ENCODE measurements around the gene GNL1. TPM values are rescaled to one million over a fixed set of nuclear protein-coding genes. Genes with fewer than 3 reads are reported as not detected.

Gene GNL1
- total and polyA plus RNA-seq, 12 donors = 17.3 to 34.1 (median 20.1) TPM

GRCh38 chr6:30578051-30578450 is 21.8 kb upstream of the GNL1 start:
- H3K36me3 ChIP-seq = peaks cover 8 to 88% (median 59%) of the 10 kb centered on the region in 9 donors
- intact Hi-C loops (cut with DNase I) = no loop called here
- no peak overlapping the region for H3K27ac ChIP-seq
- TF ChIP-seq CTCF (IDR thresholded peaks at IDR 0.05) = no peak
- no peak for DNase-seq
- H3K4me1 ChIP-seq = peaks cover 0 to 14% (median 6%) of the 10 kb centered on the region in 9 donors
- no peaks in the 10 kb centered on the region for H3K27me3 ChIP-seq
- 96 to 97% methylated on average over 8 of the region's 8 CpGs for WGBS, 2 donors
- no peaks in the 10 kb centered on the region for H3K9me3 ChIP-seq
- H3K4me3 ChIP-seq = no peak overlapping the region
- ATAC-seq = no peak

GRCh38 chr6:30573113-30573512 is 16.8 kb upstream of the GNL1 start:
- no peaks in the 10 kb centered on the region for H3K9me3 ChIP-seq
- H3K4me1 ChIP-seq = peaks cover 10 to 38% (median 29%) of the 10 kb centered on the region in 9 donors

GRCh38 chr6:30572148-30572547 is 15.9 kb upstream of the GNL1 start:
- Histone ChIP-seq H3K9me3 (no peaks in the 10 kb centered on the region), H3K27ac (peak overlapping the region in 7 of 10 donors; percentile 82 to 94 (median 91)), H3K4me3 (peak overlapping the region; percentile 53 to 87 (median 72)), H3K27me3 (no peaks in the 10 kb centered on the region), H3K36me3 (peaks cover 0 to 29% (median 2%) of the 10 kb centered on the region in 9 donors), H3K4me1 (peaks cover 10 to 38% (median 29%) of the 10 kb centered on the region in 9 donors)
- no peak for DNase-seq
- no peak for TF ChIP-seq CTCF (IDR thresholded peaks at IDR 0.05)
- intact Hi-C loops (cut with DNase I) = no loop called here
- ATAC-seq = no peak

More at GRCh38 chr6:30573113-30573512, 16.8 kb upstream of the GNL1 start:
- WGBS, 2 donors = 59 to 75% methylated on average over 4 of the region's 4 CpGs
- Histone ChIP-seq H3K27ac (no peak overlapping the region), H3K36me3 (peaks cover 0 to 39% (median 11%) of the 10 kb centered on the region in 9 donors), H3K27me3 (no peaks in the 10 kb centered on the region), H3K4me3 (no peak overlapping the region)
- intact Hi-C loops (cut with DNase I) = no loop called here
- no peak for TF ChIP-seq CTCF (IDR thresholded peaks at IDR 0.05)
- no peak for DNase-seq
- ATAC-seq = no peak

- peak in 1 of 8 donors; percentile 27 for ATAC-seq
- Histone ChIP-seq H3K27ac (peak overlapping the region; percentile 57 to 94 (median 88)), H3K36me3 (peaks cover 0 to 25% (median 2%) of the 10 kb centered on the region in 9 donors), H3K9me3 (no peaks in the 10 kb centered on the region), H3K4me3 (peak overlapping the region; percentile 53 to 87 (median 72)), H3K27me3 (no peaks in the 10 kb centered on the region), H3K4me1 (peaks cover 10 to 38% (median 29%) of the 10 kb centered on the region in 9 donors)
- TF ChIP-seq CTCF (IDR thresholded peaks at IDR 0.05) = no peak
- DNase-seq = no peak
- 0 to 3% methylated on average over 8 of the region's 8 CpGs for WGBS, 2 donors
- intact Hi-C loops (cut with DNase I) = loop anchor here in 4 of 10 donors (1.0 to 2.0 kb wide), 2 partner anchors 15 kb away; partner anchors contain the start of genes GNL1 (in 4 of the 4) and PRR3 (in 3 of the 4)
Measured at GRCh38 chr6:30571762-30572082, 15.4 kb upstream of the GNL1 start.

All from heart right ventricle (tissue), 16 donors.